Omental fat pad (tissue), 4 donors: ENCODE results near the gene CARD10. TPM values are rescaled to one million over a fixed set of nuclear protein-coding genes. Genes with fewer than 3 reads are reported as not detected.

ENCODE experiments used
- ATAC-seq: fragments of 150-250 bp; one replicate; pipeline ENCODE4 v1.9.1; 2016; ENCODE audit warnings: mild to moderate bottlenecking, moderate library complexity; ENCODE audit not compliant: low FRiP score
- DNase-seq: peaks from one replicate; pipeline ENCODE4 v3.0.0-alpha.2; 2019; ENCODE audit warnings: low spot score
- CTCF ChIP-seq, 3 donors: fragments of 450-650 bp; IDR thresholded peaks; one replicate each; pipeline ENCODE4 v1.5.1; 2016 to 2017; ENCODE audit warnings: antibody characterized with exemption in 3 of 3, mild to moderate bottlenecking in 3 of 3, moderate library complexity in 2 of 3
- total RNA-seq, 4 donors: library from RNA; depleted of rRNA; stranded (reverse); fragments of >200 nt; gene quantifications; one replicate each; pipeline ENCODE4 v1.1.0, GENCODE V29; 2016

The CARD10 gene
- total RNA-seq, 4 donors from 2014 or later, result 2.5 to 18.8 (median 4.8) TPM

GRCh38 chr22:37559901-37560607, 40.8 kb upstream of the CARD10 start, which contains the start of gene CDC42EP1:
Gene CDC42EP1 (plus strand): TSS chr22:37560480. CDS start chr22:37566350, 5,870 bp downstream.
- ATAC-seq (peak; percentile 53), DNase-seq (no peak)

GRCh38 chr22:37559521-37559900, 40.3 kb upstream of the CARD10 start:
- no peak for TF ChIP-seq CTCF (IDR thresholded peaks at IDR 0.05)
- ATAC-seq (no peak), DNase-seq (no peak)

More at GRCh38 chr22:37559901-37560607, 40.8 kb upstream of the CARD10 start, which contains the start of gene CDC42EP1:
- TF ChIP-seq CTCF (IDR thresholded peaks at IDR 0.05), result no peak

- ATAC-seq, result no peak
- no peak for TF ChIP-seq CTCF (IDR thresholded peaks at IDR 0.05)
- DNase-seq, result no peak
Observed at GRCh38 chr22:37558815-37559214, 39.6 kb upstream of the CARD10 start.

- no peak for TF ChIP-seq CTCF (IDR thresholded peaks at IDR 0.05)
- DNase-seq (no peak), ATAC-seq (no peak)
Observed at GRCh38 chr22:37557321-37558001, 38.2 kb upstream of the CARD10 start.

- TF ChIP-seq CTCF (IDR thresholded peaks at IDR 0.05), result no peak
- DNase-seq, result no peak
- ATAC-seq, result no peak
Observed at GRCh38 chr22:37556710-37557109, 37.5 kb upstream of the CARD10 start.

- no peak for TF ChIP-seq CTCF (IDR thresholded peaks at IDR 0.05)
- ATAC-seq (no peak), DNase-seq (no peak)
Observed at GRCh38 chr22:37555029-37555428, 35.8 kb upstream of the CARD10 start.

GRCh38 chr22:37553725-37554124, 34.5 kb upstream of the CARD10 start:
- DNase-seq, result no peak
- no peak for TF ChIP-seq CTCF (IDR thresholded peaks at IDR 0.05)
- ATAC-seq, result no peak
